Measurements from ENCODE around the gene SH3PXD2B.
A peak's percentile ranks its signal among the peaks of the same experiment; 100 is the strongest.

The SH3PXD2B gene

DNA sequence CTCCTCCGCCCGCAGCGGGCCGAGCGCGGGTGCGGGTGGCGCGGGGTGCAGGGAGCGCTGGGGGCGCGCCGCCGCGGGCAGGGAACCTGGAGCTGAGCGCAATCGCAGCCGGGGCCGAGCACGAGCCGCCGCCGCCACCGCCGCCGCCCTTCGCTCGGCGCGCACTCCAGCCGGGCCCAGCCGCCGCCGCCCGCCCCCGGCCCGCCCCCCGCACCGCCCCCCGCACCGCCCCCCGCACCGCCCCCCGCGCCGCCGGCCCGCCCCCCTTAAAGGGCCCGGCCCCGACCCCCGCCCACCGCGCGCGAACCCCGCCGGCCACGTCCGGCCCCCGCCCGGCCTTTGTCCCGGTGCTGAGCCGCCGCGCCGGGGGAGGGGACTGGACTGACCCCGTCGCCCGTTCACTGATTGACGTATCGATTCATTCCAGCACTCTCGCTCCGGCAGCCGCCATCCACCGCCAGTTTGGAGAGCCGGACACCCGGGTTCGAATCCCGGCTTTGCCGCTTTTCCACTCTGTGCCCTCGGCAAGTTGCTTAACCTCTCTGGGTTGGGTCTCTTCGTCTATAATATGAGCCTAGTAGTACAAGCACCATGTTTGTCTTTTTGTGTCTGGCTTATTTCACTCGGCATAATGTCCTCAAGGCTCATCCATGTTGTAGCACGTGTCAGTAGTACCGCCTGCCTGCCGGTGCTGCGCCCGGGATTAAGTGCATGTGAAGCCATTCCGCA is at the start of gene SH3PXD2B:
TSS of gene SH3PXD2B (minus strand) at position 168 of the 729 bp plus-strand sequence. CDS start 173 bp downstream, outside the sequence.
- DNase-seq (ENCODE audit: low read depth): peak; percentile 65

DNA sequence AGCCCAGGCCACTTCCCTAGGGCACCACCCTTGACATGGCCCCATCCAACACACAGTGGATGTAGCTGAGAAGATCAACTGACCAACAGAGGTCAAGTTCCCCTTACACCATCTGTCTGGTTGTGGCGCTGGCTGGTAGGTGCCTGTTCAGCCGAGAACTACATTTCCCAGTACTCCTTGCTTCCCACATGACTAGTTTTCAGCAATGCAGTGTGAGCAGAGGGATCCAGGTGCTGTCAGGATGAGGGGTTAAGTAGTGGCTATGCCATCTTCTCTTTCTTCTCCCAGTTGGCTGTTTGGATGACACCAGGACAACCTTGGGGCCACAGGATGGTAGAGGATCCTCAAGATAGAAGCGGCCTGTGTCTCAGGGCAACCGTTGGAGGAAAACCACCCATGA is 48.6 kb upstream of the SH3PXD2B start:
- peak; percentile 17 for DNase-seq (ENCODE audit: low read depth)

DNA sequence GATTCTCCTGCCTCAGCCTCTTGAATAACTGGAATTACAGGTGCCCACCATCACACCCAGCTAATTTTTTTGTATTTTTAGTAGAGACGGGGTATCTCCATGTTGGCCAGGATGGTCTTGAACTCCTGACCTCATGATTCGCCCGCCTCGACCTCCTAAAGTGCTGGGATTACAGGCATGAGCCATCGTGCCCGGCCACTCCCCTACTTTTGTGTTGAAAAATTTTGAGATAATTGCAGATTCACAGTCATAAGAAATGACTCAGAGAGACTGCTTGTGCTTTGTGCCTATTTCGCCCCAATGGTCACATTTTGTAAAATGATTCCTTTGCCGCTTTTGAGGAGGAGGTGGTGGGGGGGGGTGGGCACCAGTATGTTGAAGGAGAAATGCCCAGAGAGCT is 48.1 kb upstream of the SH3PXD2B start:
- no peak for DNase-seq (ENCODE audit: low read depth)

DNA sequence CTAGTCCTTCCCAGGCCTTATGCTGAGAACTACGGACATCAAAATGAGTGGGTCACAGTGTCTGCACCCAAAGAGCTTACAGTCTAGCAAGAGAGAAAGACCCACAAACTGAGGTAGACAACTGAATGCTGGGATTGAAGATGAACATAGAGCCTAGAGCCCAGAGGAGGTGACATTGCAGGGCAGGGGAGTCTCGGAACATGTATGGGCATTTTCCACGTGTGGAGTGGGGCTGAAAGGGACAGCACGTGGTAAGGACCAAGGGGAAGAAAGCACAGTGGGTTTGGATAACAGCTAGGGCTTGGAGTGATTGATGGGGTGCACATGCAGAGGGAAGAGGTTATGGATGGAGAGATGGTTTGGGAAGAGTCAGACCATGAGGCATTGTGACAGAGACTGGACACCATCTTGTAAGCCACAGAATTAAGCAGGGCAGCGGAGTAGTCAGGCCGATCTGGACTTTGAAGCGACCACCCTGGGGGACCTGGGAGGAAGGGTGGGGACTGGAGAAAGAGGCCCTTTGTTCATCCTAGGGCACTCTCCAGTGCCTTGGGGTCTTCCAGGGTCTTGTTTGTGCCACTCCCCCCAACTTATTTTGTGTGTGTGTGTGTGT is 47.5 kb upstream of the SH3PXD2B start:
- no peak for DNase-seq (ENCODE audit: low read depth)

DNA sequence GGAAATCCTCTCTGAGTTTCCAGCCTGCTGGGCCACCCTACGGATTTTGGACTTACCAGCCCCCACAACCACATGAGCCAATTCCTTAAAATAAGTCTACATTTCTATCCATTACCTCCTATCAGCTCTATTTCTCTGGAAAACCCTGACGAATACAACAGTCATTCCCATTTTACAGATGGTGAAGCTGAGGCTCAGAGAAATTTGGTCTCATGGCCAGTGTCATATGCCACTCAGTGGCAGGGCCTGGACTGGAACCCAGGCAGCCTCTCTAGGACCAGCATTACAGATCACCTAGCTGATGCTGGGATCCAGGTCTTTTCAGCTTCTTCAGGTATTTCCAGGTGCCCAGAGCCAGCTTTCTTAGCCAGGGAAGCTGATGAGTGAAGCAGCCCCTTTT is 45.0 kb upstream of the SH3PXD2B start:
- no peak for DNase-seq (ENCODE audit: low read depth)

DNA sequence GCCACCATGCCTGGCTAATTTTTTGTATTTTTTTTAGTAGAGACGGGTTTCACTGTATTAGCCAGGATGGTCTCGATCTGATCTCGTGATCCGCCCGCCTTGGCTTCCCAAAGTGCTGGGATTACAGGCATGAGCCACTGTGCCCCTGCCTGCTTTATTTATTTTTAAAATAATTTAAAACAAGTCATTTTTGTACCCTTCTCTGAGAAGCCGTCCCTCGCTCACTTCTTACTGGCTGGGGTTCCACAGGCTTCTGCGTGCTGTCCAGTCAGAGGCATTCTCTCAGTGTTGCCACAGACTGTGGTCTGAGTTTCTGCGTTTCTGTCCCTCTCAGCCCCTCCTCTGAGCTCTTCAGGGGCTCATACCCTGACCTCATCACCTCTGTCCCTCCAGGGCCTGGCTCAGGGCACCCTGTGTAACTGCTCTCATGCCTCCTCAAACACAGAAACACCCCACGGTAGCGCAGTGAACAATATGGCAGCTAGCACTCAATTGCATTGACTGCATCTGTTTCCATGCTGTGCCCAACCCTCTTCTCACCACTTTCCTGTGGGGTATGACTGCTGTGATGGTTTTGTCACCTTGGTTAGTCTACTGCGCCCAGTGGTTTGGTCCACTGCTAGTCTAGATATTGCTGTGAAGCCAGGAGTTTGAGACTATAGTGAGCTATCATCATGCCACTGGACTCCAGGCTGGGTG is 44.3 kb upstream of the SH3PXD2B start:
- DNase-seq (ENCODE audit: low read depth): no peak

DNA sequence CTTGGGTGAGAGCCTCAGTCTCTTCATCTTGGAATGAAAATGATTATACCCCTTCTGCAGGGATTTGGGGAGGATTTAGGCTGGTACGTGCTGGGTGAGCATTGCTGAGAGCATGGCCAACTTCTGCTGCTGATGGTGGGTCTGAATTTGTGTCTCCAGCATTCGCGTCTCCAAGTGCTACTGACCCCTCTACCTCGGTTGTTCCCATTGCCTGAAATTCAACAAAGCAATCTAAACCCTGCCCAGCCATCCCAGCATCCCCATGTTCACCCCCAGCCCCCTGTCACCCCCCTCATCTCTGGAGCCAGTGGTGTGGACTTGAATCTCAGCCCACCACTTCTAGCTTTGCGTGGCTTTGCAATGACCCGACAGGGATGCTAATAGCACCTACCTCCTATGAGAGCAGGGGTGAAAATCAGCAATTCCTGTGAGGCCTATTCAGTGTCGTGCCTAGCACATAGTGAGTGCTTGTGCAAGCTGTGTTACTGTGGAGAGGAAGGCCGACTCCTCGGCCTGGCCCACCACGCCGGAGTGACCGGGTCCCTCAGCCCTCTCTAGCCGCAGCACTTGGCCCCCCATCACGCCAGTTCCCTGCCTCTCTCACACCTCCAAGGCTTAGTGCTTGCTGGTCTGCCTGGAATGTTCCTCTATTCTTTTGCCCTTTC is 43.4 kb upstream of the SH3PXD2B start:
- DNase-seq (ENCODE audit: low read depth): no peak

DNA sequence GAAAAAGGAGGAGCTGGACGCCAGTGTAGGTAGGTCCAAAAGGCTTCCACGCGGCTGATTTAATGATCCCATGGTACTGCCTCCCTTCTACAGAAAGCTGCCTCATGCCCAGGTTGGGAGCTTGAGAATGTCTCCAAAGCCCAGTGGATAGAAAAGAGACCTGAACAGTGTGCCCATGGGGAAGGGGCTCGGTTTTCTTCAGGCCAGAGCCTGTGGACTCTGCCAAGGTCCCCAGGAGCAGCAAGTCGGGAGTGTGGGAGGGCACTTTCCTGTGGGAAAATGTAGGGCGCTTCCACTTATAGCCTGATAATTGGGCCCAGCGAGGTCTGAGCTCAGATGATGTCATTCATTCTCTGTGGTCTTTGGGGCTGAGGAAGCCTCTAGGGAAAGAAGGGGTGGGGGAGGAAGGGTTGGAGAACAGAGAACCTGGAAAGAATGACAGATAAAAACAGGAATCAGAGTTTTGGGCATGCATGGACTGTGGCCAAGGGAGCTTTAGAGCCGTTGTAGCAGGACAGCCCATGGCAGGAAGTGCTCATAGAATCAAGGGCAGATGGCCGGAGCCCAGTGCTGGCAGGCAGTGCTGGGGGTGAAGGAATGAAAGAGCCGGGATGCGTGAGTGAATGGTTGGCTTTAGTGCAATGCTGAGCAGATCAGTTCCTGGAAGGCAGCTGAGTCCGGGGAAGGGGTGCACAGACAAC is 42.5 kb upstream of the SH3PXD2B start:
- DNase-seq (ENCODE audit: low read depth): no peak

DNA sequence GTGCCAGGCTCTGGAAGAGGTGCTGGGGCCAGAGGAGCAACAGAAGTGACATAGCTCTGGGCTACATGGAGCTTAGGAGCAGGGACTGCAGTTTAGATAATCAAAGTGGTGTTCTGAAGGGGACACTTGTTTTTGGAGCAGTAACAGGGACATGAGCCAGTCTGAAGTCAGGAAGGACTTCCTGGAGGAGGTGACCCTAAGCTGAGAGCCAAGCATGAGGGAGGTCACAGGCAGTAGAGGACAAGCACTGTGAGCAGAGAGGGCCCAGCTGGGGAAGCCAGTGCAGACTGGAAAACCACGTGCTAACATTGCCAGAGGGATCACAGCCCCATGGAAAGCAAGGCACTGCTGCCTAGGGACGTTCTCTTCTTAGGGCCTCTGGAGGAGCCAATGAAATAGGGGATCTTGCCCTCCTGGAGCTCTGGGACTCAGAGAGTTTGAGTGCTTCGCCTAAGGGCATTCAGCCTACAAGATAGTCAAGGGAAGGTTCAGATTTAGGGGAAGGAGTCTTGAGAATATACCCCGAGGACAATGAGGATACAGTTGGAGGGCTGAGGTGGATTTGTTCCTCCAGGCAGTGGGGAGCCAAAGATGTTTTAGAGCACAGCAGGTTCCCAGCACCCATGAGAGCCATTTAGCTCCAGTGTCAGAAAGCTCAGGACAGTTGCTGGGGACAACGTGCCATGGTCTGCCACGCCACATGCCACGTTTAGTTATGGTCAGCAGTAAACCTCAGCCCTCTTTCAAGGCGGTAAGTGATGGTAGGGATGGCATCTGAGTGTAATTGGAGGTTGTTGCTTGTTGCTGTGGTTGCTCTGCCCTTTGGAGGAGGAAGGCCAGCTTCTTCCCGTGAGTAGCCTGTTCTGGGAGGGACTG is 40.5 kb upstream of the SH3PXD2B start:
- no peak for DNase-seq (ENCODE audit: low read depth)

DNA sequence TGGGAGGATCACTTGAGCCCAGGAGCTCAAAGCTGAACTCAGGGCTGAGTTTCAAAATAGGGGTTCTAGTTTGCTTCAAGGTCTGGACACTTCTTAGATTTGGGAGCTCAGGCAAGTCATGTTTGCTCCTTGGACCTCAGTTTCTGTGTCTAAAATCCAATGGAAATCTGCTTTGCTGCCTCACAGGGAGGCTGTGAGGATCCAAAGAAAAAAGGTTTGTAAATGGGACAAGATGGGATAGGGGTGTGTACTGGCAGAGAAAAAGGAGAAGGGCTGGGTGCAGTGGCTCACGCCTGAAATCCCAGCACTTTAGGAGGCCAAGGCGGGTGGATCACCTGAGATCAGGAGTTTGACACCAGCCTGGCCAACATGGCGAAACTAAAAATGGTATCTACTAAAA is 39.6 kb upstream of the SH3PXD2B start:
- no peak for DNase-seq (ENCODE audit: low read depth)

DNA sequence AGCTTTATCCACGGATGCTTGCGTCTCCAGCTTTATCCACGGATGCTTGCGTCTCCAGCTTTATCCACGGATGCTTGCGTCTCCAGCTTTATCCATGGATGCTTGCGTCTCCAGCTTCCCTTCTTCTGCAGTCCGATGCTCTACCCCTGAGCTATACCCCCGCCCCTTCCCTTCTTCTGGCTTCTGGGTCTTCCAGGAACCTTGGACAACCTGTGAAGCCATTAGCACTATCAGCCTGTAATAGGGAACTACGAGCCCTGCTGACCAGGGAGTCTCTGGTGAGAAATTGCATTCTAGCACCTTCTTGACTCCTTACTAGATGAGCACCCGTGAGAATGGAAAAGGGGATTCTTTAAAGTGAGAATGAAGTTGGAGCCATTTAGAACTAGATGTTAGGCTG is 39.1 kb upstream of the SH3PXD2B start:
- no peak for DNase-seq (ENCODE audit: low read depth)

DNA sequence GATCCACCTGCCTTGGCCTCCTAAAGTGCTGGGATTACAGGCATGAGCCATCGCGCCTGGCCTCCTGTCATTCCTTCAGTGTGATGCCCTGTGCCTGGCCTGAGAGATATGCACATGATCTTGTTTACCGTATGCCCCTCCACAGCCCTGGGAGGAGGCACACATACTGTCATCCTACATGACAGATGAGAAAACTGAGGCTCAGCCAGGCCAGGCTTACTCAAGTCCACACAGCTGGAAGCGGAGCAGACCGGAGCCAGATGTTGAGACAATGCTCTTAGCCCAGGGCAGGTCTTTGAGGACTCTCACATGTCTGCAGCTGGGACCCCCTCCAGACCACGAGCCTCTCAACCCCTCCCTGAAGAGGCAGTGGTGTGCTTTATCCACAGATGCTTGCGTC is 38.7 kb upstream of the SH3PXD2B start:
- no peak for DNase-seq (ENCODE audit: low read depth)

DNA sequence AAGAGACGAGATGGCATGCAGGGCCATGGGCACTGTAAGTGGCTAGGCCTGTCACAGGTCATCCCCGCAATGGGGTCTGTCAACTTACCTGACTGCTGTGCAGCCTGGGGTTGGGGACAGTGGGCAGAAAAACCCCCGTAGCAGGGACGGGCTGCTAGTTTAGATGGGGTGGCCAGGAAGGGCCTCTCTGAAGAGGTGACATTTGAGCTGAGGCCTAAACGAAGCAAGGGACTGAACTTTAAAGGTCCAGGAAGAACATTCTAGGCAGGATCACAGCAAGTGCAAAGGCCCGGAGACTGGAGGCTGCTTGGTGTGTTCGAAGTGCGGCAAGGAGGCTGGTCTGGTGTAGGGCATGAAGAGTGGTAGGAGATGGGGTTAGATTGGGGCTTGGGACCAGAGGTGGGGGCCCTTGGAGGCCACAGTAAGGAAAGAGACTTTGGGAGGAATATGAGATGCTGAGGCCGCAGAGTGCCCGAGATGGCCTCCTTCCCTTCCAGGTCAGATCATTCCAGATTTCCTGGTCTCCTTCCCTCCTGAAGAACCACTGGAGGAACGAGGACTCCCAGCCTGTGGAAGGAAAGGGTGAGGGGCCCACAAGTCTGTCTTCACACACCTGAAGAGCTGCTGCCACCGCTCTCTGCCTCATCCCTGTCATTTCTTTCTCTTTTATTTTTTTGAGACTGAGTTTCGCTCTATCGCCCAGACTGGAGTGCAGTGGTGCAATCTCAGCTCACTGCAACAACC is 37.9 kb upstream of the SH3PXD2B start:
- DNase-seq (ENCODE audit: low read depth): no peak

DNA sequence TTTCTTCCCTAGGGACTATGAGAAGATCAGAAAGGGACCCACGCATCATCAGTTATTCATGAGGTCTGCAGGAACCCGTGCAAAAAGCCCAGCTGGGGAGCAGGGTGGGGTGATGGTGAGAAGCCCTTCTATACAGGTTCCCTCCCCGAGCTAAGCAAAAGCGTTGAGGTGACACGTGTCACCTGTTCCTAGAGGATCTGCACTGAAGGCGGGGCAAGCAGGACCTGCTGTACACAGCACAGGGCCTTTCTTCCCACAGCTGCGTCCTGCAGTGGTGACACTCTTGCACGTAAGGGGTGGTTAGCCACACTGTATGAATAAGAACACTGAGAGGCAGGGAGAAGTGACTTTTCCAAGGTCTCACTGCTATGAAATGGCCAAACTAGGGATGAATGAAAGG is 37.2 kb upstream of the SH3PXD2B start:
- DNase-seq (ENCODE audit: low read depth): no peak

DNA sequence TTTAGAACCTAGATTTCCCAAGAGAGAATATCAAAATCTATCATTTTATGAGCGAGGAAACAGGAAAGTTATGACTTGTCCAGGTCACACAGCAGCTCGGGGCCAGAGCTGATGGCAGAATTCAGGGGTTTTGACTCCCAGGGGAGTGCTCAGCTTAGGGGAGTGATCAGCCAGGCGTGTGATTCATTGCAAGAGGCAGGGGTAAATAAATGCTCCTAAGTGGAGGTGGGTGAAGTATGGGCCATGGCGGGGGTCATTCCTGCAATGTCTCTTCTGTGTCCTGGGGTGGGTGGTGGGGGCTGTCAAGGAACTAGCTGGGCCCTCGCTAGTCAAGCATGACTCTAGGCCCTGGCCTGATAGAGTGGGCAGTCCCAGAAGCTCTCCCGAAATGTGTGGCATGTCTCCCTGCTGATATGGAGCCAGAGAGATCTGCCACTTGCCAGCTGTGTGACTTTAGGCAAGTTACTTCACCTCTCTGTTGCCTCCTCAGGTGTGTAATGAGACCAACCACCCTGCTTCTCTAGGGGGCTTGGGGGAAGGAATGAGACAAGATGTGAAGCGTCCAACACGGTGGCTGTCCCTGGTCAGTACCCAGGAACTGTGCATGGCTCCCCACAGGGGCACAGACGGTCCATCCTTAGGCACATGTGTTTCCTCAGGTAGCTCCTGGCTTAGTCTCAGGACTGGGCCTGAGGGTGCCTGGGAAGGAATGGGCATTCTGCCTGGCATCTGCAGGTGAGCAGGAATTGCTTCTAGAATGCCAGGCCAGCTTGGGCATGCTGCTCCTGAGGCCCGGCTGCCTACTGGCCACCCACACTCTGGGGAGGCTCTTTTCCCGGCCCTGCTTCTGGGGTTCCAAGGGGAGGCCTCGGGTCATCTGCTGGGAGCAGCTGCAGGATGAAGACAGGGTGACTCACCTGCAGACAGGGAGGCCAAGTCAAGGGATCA is 36.5 kb upstream of the SH3PXD2B start:
- no peak for DNase-seq (ENCODE audit: low read depth)

DNA sequence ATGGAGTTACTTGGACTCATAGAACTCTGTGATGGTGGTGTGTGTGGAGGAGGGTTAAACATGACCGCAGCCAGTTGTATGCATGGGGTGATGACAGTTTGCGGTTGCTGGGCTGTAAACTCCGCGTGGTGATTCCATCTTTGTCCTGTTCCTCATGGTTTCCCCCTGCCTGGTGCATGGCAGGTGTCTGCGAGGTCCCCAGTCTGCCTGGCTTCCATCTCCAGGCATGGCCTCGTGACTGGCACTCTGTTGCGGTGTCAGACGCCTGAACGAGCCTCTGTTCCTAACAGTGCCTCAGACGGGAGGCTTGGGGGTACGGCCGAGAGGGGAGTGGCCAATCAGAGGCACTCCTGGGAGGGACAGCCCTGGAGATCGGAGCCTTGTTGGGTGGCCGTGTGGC is 33.9 kb upstream of the SH3PXD2B start:
- no peak for DNase-seq (ENCODE audit: low read depth)

DNA sequence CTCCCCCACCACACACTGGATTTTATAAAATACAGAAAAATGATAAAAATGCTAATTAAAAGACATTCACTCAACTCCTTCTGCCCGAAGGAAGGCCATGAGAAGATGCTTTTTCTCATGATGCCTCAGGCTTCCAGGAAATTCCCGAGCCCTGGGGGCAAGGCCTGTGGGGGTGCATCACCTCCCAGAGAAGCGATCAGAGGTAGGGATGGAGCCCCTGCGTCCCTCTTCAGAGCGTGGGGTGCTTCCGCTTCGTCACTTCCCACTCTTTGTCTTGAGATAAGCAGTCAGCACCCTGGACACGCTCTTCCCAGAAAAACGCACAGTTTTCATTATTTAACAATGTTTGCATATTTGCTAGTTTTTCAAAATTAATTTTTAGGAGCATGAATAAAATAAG is 33.3 kb upstream of the SH3PXD2B start:
- DNase-seq (ENCODE audit: low read depth): no peak

DNA sequence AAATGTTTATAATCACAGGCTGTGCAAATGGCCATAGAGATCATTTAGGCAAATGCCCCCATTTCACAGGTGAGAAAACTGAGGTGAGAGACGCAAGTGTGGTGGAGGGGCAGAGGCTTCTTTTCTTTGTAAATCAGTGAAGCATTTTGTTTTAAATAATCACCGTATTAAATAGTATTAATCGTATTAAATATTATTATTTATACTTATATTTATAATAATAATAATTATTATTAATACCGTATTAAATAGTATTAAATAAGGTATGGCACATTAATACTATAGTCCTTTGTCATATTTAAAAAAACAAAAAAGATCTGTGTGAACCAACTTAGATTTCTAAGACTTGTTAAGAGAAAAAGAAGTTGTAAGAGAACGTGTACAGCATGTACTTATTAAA is 32.6 kb upstream of the SH3PXD2B start:
- no peak for DNase-seq (ENCODE audit: low read depth)

DNA sequence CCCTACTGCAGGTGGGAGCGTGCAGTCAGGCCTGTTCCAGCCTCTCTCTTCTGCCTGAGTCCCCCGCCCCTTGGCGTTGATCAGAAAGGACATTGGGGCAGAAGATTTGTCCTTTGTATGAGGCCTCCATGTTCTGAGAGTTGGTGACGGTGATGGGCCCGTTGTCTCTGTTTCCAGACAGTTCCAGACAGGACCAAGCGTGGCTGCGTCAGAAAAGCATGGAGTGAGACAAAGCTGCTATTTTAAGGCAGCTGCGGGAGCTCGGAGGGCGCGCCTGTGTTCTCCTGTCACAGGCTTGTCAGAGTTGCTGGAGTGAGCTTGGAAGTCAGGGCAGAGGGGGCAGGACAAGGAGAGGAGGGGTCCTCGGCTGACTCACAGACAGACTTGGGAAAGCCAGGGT is 32.1 kb upstream of the SH3PXD2B start:
- no peak for DNase-seq (ENCODE audit: low read depth)
